KOPT-K1 (cell line): ENCODE data around the gene CISH.

Experiments
- H3K27ac ChIP-seq: fragments of 200-600 bp; sonication (generic); 2 replicates; pipeline ENCODE4 v1.5.1; 2016; ENCODE audit warnings: antibody characterized with exemption, mild to moderate bottlenecking, low read depth, low read length; ENCODE audit not compliant: poor library complexity, severe bottlenecking
- H3K36me3 ChIP-seq: fragments of 200-600 bp; sonication (generic); 2 replicates; pipeline ENCODE4 v1.5.1; 2017; ENCODE audit warnings: antibody characterized with exemption, mild to moderate bottlenecking, low read length, moderate library complexity; ENCODE audit not compliant: insufficient read depth
- H3K9me3 ChIP-seq: fragments of 200-600 bp; sonication (generic); 2 replicates; pipeline ENCODE4 v1.5.1; 2017; ENCODE audit warnings: antibody characterized with exemption, low read length, mild to moderate bottlenecking; ENCODE audit not compliant: insufficient read depth, poor library complexity, severe bottlenecking

Gene CISH

GRCh38 chr3:50567386-50568167 lies 44.0 kb downstream of the CISH start, which contains the start of gene C3orf18:
TSS of gene C3orf18 (minus strand) at chr3:50567747. CDS start at chr3:50565699, 2,048 bp downstream.
- peaks cover 11% of the 10 kb centered on the region; the same call in 1 of the 2 replicates for H3K36me3 ChIP-seq
- H3K27ac ChIP-seq: peak within 1 kb of the TSS; percentile 100
- H3K9me3 ChIP-seq: no peaks in the 10 kb centered on the region

- H3K36me3 ChIP-seq: peaks cover 11% of the 10 kb centered on the region; the same call in 1 of the 2 replicates
- H3K27ac ChIP-seq: peak overlapping the region; percentile 100
Observed at GRCh38 chr3:50567011-50567385, 44.6 kb downstream of the CISH start.

GRCh38 chr3:50564321-50564720 lies 47.3 kb downstream of the CISH start:
- H3K9me3 ChIP-seq: no peaks in the 10 kb centered on the region
- no peaks in the 10 kb centered on the region for H3K36me3 ChIP-seq
- no peak overlapping the region for H3K27ac ChIP-seq

More at GRCh38 chr3:50567011-50567385, 44.6 kb downstream of the CISH start:
- no peaks in the 10 kb centered on the region for H3K9me3 ChIP-seq

GRCh38 chr3:50563867-50564266 lies 47.7 kb downstream of the CISH start:
- Histone ChIP-seq H3K27ac (no peak overlapping the region), H3K9me3 (no peaks in the 10 kb centered on the region), H3K36me3 (no peaks in the 10 kb centered on the region)

- Histone ChIP-seq H3K9me3 (no peaks in the 10 kb centered on the region), H3K27ac (no peak overlapping the region), H3K36me3 (no peaks in the 10 kb centered on the region)
Observed at GRCh38 chr3:50562861-50563260, 48.7 kb downstream of the CISH start.

GRCh38 chr3:50559702-50560101 lies 51.9 kb downstream of the CISH start:
- Histone ChIP-seq H3K27ac (no peak overlapping the region), H3K36me3 (no peaks in the 10 kb centered on the region), H3K9me3 (no peaks in the 10 kb centered on the region)

- H3K27ac ChIP-seq: no peak overlapping the region
- H3K9me3 ChIP-seq: no peaks in the 10 kb centered on the region
- H3K36me3 ChIP-seq: no peaks in the 10 kb centered on the region
Observed at GRCh38 chr3:50557915-50558314, 53.7 kb downstream of the CISH start.

- H3K36me3 ChIP-seq: no peaks in the 10 kb centered on the region
- H3K27ac ChIP-seq: no peak overlapping the region
- no peaks in the 10 kb centered on the region for H3K9me3 ChIP-seq
Observed at GRCh38 chr3:50557106-50557505, 54.5 kb downstream of the CISH start.
